Suprapubic skin (tissue), 4 donors: Measurements from ENCODE around the gene LRRC8E. TPM values are rescaled to one million over a fixed set of nuclear protein-coding genes. Genes with fewer than 3 reads are reported as not detected.

Experiments used
- DNase-seq, 2 donors: peaks; one replicate each; pipeline ENCODE4 v3.0.0-alpha.2; 2019; ENCODE audit warnings: low spot score in 2 of 2
- H3K27ac ChIP-seq: fragments of 200-600 bp; sonication (generic); one replicate; pipeline ENCODE4 v1.5.1; 2019
- H3K27me3 ChIP-seq: fragments of 200-600 bp; sonication (generic); one replicate; pipeline ENCODE4 v1.5.1; 2019
- H3K36me3 ChIP-seq: fragments of 200-600 bp; sonication (generic); one replicate; pipeline ENCODE4 v1.5.1; 2019
- H3K4me1 ChIP-seq: fragments of 200-600 bp; sonication (generic); one replicate; pipeline ENCODE4 v1.5.1; 2019
- H3K4me3 ChIP-seq: fragments of 200-600 bp; sonication (generic); one replicate; pipeline ENCODE4 v1.5.1; 2019; ENCODE audit warnings: mild to moderate bottlenecking
- H3K9me3 ChIP-seq: fragments of 200-600 bp; sonication (generic); one replicate; pipeline ENCODE4 v1.5.1; 2019
- EP300 ChIP-seq: sonication (generic); formaldehyde crosslinking; IDR thresholded peaks from one replicate; pipeline ENCODE4 v1.6.1; 2017; ENCODE audit warnings: antibody characterized with exemption
- POLR2A ChIP-seq, 2 donors: fragments of 450-650 bp; IDR thresholded peaks; one replicate each; pipeline ENCODE4 v1.6.1; 2017; ENCODE audit warnings: antibody characterized with exemption in 2 of 2, mild to moderate bottlenecking in 2 of 2, moderate library complexity in 2 of 2
- POLR2AphosphoS5 ChIP-seq, 3 donors: sonication (generic); formaldehyde crosslinking; IDR thresholded peaks; one replicate each; pipeline ENCODE4 v1.6.1; 2017; ENCODE audit warnings: antibody characterized with exemption in 3 of 3
- WGBS: methylation state at CpG from one replicate; pipeline ENCODE4 v1.1.5; 2018; 5-methylcytosine and 5-hydroxymethylcytosine counted together
- total RNA-seq, 4 donors: library from RNA; depleted of rRNA; stranded (reverse); fragments of >200 nt; gene quantifications; one replicate each; pipeline ENCODE4 v1.1.0, GENCODE V29; 2016
- TF ChIP-seq, protein P1 (sequence below), 2 donors: fragments of 200-600 bp in 1 of 2; fragments of 450-650 bp in 1 of 2; sonication (generic) in 1 of 2; IDR thresholded peaks; one replicate each; pipeline ENCODE4 v1.5.1; 2016 to 2019; ENCODE audit warnings: antibody characterized with exemption in 2 of 2, mild to moderate bottlenecking in 1 of 2, moderate library complexity in 1 of 2

LRRC8E gene
- total RNA-seq, 4 donors from 2014 or later = 15.2 to 41.6 (median 30.9) TPM

DNA sequence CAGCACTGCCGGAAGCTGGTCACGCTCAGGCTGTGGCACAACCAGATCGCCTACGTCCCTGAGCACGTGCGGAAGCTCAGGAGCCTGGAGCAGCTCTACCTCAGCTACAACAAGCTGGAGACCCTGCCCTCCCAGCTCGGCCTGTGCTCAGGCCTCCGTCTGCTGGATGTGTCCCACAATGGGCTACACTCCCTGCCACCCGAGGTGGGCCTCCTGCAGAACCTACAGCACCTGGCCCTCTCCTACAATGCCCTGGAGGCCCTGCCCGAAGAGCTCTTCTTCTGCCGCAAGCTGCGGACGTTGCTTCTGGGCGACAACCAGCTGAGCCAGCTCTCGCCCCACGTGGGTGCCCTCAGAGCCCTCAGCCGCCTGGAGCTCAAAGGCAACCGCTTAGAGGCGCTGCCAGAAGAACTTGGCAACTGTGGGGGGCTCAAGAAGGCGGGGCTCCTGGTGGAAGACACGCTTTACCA lies 12.1 kb downstream of the LRRC8E start:
- DNase-seq = peak in 1 of 2 donors; percentile 64
- H3K4me3 ChIP-seq = no peak overlapping the region
- H3K4me1 ChIP-seq = peaks cover 51% of the 10 kb centered on the region
- TF ChIP-seq EP300 (no peak), POLR2AphosphoS5 (IDR thresholded peaks at IDR 0.05) (no peak), POLR2A (IDR thresholded peaks at IDR 0.05) (no peak)
- TF ChIP-seq, protein P1, sequence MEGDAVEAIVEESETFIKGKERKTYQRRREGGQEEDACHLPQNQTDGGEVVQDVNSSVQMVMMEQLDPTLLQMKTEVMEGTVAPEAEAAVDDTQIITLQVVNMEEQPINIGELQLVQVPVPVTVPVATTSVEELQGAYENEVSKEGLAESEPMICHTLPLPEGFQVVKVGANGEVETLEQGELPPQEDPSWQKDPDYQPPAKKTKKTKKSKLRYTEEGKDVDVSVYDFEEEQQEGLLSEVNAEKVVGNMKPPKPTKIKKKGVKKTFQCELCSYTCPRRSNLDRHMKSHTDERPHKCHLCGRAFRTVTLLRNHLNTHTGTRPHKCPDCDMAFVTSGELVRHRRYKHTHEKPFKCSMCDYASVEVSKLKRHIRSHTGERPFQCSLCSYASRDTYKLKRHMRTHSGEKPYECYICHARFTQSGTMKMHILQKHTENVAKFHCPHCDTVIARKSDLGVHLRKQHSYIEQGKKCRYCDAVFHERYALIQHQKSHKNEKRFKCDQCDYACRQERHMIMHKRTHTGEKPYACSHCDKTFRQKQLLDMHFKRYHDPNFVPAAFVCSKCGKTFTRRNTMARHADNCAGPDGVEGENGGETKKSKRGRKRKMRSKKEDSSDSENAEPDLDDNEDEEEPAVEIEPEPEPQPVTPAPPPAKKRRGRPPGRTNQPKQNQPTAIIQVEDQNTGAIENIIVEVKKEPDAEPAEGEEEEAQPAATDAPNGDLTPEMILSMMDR (IDR thresholded peaks at IDR 0.05) = no peak
- no peaks in the 10 kb centered on the region for H3K27me3 ChIP-seq
- H3K36me3 ChIP-seq = peaks cover 9% of the 10 kb centered on the region
- peak overlapping the region; percentile 90 for H3K27ac ChIP-seq
- no peaks in the 10 kb centered on the region for H3K9me3 ChIP-seq
- 47% methylated on average over 15 of the region's 21 CpGs for WGBS

DNA sequence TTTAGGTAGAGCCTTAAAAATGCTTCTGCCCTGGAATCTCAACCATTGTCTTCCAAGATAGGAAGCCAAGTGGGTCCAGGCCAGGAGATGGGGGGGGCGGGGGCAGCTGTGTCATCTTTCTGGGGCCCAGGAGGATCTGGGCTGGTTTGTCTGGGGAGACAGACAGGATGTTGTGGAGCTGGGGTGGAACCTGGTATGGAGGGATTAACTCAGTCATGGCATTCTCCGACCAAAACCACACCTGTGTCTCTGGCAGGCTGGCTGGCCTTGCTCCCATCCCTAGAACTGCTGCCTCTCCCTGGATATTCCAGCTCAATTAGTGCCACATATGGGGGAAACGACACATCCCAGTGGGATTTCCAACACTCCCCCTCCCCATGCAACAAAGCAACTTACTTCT lies 12.6 kb downstream of the LRRC8E start:
- Histone ChIP-seq H3K27ac (peak overlapping the region; percentile 90), H3K4me1 (peaks cover 54% of the 10 kb centered on the region), H3K36me3 (peaks cover 9% of the 10 kb centered on the region), H3K9me3 (no peaks in the 10 kb centered on the region), H3K27me3 (no peaks in the 10 kb centered on the region), H3K4me3 (no peak overlapping the region)
- TF ChIP-seq POLR2AphosphoS5 (IDR thresholded peaks at IDR 0.05) (no peak), POLR2A (IDR thresholded peaks at IDR 0.05) (no peak)
- TF ChIP-seq, protein P1 (IDR thresholded peaks at IDR 0.05) = no peak
- peak in 1 of 2 donors; percentile 63 for DNase-seq
- 71% methylated on average over 3 of the region's 3 CpGs for WGBS

DNA sequence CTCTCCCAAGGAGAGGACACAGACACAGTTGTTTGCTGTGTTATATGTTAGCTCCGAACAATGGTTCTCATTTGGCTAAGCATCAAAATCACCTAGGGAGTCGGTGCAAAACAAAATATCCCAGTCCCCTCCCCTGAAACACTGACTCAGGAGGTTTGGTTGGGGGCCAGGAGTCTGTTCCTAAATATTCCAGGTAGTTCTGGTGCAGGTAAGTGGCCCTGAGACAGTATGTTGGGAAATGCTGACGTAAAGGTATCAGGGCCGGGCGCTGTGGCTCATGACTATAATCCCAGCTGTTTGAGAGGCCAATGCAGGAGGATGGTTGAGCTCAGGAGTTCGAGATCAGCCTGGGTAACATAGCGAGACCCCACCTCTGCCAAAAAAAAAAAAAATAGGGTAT lies 13.0 kb downstream of the LRRC8E start:
- peak overlapping the region; percentile 90 for H3K27ac ChIP-seq
- H3K4me3 ChIP-seq = no peak overlapping the region
- no peaks in the 10 kb centered on the region for H3K9me3 ChIP-seq
- WGBS = 54% methylated on average over 7 of the region's 7 CpGs
- peaks cover 58% of the 10 kb centered on the region for H3K4me1 ChIP-seq
- TF ChIP-seq POLR2A (IDR thresholded peaks at IDR 0.05) (no peak), POLR2AphosphoS5 (IDR thresholded peaks at IDR 0.05) (no peak), EP300 (no peak)
- TF ChIP-seq, protein P1 (IDR thresholded peaks at IDR 0.05) = no peak
- H3K36me3 ChIP-seq = peaks cover 13% of the 10 kb centered on the region
- H3K27me3 ChIP-seq = no peaks in the 10 kb centered on the region
- peak in 1 of 2 donors; percentile 69 for DNase-seq

DNA sequence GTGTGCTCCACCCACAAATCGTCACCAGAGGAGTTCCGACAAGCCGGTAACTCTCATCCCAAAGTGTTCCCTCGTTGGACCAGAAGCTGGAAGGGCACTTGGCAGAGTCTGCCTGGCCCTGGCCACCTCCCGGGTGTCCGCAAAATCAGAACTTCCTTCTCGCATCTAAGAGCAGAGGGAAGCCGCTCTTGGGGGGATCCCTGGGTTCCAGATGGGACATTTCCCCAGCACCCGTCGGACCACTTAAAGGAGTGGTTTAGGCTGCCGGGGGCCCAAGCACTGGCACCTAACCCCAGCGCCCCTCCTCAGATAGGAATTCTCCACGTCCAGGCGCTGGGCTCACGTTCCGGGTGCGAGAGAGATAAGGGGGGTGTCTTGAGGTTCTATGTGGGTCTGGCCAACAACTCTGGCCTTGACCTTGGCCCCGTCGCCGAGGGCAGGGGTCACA lies 14.5 kb downstream of the LRRC8E start:
- WGBS = 0% methylated on average over 2 of the region's 20 CpGs
- Histone ChIP-seq H3K36me3 (peaks cover 14% of the 10 kb centered on the region), H3K27ac (peak overlapping the region; percentile 90), H3K27me3 (no peaks in the 10 kb centered on the region), H3K4me1 (peaks cover 73% of the 10 kb centered on the region), H3K4me3 (peak overlapping the region; percentile 86), H3K9me3 (no peaks in the 10 kb centered on the region)
- TF ChIP-seq, protein P1 (IDR thresholded peaks at IDR 0.05) = no peak
- no peak for TF ChIP-seq POLR2A (IDR thresholded peaks at IDR 0.05)
- DNase-seq = no peak

DNA sequence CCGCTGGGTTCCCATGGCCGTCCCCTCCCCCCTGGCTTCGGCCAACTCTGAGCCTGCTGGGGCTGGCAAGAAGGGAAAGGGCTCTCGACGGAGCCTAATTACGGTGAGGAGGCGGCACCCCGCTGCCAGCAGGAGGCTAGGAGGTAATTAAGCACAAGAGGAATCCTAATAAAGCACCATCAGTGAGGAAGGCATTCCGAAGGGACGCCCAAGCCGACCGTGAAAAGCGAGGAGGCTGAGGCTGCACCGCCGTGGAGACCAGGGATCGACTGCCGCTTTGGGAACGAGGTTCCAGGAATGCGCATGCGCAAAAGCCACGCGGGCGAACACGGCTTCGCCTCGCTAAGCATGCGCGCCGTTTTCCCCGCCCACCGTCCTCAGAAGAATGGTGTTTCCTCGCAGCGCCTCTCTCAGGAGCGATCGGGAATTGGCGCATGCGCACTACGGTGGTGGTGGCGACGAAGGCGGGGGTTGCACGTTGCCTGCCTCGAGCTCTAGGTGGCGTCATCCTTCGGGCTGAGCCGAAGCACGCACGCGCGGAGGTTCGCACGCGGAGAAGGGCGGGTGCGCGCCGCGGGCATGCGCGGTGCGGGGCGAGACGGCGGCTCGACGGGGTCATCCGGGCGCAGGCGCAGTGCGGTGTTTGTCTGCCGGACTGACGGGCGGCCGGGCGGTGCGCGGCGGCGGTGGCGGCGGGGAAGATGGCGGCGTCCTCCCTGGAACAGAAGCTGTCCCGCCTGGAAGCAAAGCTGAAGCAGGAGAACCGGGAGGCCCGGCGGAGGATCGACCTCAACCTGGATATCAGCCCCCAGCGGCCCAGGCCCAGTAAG lies 15.1 kb downstream of the LRRC8E start, which contains the start of gene MAP2K7:
Gene MAP2K7 (plus strand): TSS at position 634 of the 830 bp plus-strand sequence. CDS start 68 bp downstream, at position 702.
- 0% methylated on average over 18 of the region's 89 CpGs for WGBS
- H3K4me3 ChIP-seq = peak within 1 kb of the TSS; percentile 86
- H3K27me3 ChIP-seq = no peaks in the 10 kb centered on the region
- TF ChIP-seq EP300 (no peak), POLR2AphosphoS5 (IDR thresholded peaks at IDR 0.05) (peak; percentile 52 to 92 (median 82)), POLR2A (IDR thresholded peaks at IDR 0.05) (peak in 1 of 2 donors; percentile 58)
- TF ChIP-seq, protein P1 (IDR thresholded peaks at IDR 0.05) = peak in 1 of 2 donors; percentile 52
- H3K27ac ChIP-seq = peak within 1 kb of the TSS; percentile 90
- H3K9me3 ChIP-seq = no peaks in the 10 kb centered on the region
- H3K4me1 ChIP-seq = peaks cover 74% of the 10 kb centered on the region
- DNase-seq = peak; percentile 100
- peaks cover 14% of the 10 kb centered on the region for H3K36me3 ChIP-seq
